ENCODE data around the gene INSM1. TPM values are rescaled to one million over a fixed set of nuclear protein-coding genes. Genes with fewer than 3 reads are reported as not detected.
A peak's percentile ranks its signal among the peaks of the same experiment; 100 is the strongest.

Gene INSM1
- total RNA-seq, 1 experiment from 2014 or later, result not detected

DNA sequence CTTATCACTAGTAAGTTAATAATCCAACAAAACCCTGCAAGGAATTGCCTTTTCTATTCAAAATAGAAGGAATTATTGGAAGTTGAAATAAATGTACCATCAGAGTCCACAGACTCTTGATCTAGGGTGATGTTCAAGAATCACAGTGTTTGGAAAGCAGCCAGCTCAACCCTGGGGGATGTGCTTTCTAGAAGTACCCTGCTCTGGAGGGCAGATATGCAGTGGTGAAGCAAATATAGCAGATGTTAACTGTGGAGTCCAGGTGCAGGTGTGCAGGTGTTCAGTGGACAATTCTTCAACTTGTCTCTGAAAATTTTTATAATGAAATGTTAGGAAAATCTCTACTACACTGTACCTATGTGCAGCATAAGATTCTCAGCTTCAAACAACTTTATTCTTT lies 9.1 kb upstream of the INSM1 start:
- no peak for DNase-seq (ENCODE audit: low spot score)
- in situ Hi-C loops (cut with HindIII; ENCODE audit: low sequenced_read_pairs), result no loop called here

DNA sequence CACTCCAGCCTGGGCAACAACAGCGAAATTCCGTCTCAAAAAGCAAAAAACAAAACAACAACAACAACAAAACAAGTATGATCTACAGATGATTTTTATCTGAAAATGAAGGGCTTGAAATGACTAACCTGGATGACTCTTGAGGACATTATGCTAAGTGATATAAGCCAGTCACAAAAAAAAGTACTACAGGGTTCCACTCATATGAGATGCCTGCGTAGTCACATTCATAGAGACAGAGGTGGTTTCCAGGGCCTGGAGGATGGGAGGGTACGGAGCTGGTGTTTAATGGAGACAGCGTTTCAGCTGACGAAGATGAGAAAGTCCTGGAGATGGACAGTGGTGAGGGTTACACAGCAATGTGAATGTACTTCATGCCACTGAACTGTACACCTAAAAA lies 8.3 kb upstream of the INSM1 start:
- DNase-seq (ENCODE audit: low spot score), result peak; percentile 22
- in situ Hi-C loops (cut with HindIII; ENCODE audit: low sequenced_read_pairs), result no loop called here

DNA sequence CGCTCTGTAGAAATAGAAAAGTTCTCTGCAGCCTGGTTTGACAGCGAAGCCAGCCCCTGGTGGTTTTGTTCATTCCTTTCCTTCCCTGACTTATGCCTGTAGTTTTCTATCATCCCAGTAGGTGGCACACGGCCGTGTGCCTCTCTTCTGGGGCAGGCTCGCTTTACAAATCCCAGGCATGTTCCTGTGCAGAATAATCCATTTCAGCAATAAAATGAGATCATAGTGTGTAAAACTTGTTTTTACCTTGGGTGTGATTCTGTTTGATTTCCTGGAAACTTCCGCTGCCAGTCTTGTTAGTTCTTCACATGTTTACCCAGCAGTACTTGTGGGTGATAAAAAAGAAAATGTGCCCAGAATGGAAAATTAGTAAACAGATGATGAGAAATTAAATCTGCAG lies 7.4 kb upstream of the INSM1 start:
- DNase-seq (ENCODE audit: low spot score), result peak; percentile 87
- in situ Hi-C loops (cut with HindIII; ENCODE audit: low sequenced_read_pairs), result no loop called here

DNA sequence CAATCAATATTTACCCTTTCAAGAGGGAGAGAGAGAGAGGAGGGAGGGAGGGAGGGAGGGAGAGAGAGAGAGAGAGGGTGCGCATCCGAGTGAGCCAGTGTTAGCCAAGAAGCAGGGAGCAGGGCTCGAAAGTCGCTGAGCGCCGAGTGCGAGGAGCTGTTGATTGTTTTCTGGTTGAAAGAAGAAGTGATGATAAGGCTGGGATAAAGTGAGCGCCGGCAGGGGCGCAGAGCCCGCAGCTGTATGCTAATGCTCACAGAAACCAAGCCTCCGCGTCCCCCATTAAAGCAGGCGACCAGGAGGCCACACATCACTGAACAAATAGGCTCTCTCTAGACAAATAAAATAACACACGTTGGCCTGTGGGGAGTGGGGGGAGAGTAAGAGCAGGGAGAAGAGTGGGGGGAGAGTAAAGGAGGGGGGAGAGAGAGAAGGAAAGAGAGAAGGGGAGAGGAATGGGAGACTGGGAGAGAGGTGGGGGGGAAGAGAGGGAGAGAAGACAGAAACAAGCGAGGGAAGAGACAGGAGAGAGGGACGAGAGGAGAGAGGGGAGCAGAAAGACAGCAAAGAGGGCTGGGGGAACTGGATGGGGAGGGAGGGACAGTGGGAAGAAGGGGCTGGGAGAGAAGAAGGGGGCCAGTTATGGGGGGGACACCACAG lies 5.0 kb upstream of the INSM1 start:
- in situ Hi-C loops (cut with HindIII; ENCODE audit: low sequenced_read_pairs), result no loop called here
- peak; percentile 81 for DNase-seq (ENCODE audit: low spot score)

DNA sequence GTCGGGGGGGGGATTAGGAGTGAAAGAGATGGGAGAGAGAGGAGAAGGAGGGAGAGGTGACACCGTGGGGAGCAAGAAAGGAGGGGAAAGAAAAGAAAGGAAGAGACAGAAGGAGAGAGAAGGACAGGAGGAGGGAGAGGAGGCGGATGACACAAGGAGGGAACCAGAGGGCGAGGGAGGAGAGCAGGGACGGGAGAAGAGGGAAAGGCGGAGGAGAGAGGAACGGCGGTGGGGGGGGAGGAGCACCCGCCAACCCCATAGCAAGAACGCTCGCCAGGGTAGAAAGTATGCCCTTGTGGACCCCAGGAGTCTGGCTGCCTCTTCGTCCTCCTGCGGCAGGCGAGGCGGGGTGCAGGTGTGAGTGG lies 4.5 kb upstream of the INSM1 start:
- peak; percentile 69 for DNase-seq (ENCODE audit: low spot score)
- in situ Hi-C loops (cut with HindIII; ENCODE audit: low sequenced_read_pairs), result no loop called here

DNA sequence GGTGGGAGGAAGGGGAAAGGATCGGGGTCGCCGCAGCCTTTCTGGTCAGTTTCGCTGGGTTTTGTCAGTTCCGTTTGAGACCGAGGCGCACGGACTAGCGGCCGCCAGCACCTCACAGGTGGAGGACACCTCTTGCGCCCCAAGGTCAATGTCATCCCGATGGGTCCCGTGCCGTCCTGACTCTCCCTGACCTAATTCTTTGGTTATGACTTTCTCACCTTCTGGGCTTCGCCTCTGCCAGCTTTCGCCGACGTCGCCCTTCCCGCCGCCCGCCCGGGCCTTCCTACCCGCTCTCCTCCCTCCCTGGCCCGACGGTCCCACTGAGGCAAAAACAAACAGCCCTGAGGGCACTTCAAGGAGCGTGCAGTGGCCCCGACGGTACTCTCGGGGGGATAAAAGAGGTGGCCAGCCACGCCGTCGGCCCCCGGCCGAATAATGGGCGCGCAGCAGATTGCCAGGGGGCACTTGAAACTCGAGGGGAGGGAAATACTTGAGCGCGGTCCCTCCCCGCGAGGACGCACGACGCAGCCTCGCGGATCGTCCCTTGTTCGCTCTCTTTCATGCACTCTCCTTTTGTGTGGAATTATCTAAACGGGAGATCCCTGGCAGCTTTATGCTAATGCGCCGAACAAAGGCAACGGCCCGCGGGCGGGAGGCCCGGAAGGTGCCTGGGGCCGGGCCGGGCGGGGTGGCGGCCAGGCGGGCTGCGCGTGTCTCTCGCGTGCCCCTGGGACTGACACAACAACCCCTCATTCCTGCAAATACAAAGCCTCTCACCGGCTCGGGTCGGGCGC lies 3.9 kb upstream of the INSM1 start:
- DNase-seq (ENCODE audit: low spot score), result no peak

DNA sequence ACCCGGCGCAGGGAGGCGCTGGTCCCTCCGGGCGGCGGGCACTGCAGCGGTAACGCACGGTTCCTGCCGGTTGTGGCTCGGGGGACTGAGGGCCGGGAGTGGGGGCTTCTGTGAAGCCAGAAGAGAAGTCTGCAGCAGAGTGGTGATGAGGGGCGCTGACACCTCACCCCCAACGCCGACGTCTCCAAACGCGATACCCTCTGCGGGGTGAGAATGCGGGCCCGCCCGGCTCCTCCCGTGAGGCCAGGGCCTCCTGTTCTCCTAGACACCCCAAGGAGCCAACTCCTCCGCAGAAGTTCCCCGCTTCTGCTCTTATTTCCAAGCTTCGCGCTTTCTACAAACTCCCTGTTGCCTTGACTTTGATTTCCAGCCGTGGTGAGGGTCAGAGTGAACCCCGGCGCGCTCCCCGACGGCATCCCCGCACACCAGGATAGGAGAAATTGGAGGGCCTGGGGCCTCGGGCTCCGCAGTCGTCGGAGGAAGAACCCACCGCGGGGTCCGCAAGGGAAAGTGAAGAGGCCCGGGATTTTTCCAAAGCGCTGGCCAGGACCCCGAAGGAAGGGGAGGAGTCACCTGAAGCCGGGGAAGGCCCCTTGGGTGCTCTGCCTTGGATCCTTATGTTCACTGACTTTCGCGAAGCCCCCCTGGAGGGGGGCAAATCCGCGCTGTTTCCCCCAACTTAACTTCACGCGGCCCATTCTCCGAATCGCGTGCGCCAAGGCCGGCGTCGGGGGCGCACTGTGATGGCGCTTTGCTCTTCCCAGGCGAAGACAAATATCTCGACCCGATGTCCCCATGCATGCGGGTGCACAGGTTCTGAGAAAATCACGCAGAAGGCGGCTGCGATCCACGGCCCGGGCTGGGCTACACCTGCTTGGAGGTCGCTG lies 3.1 kb upstream of the INSM1 start:
- DNase-seq (ENCODE audit: low spot score), result no peak
- in situ Hi-C loops (cut with HindIII; ENCODE audit: low sequenced_read_pairs), result no loop called here

More for the DNA sequence above, 3.9 kb upstream of the INSM1 start:
- in situ Hi-C loops (cut with HindIII; ENCODE audit: low sequenced_read_pairs), result no loop called here

DNA sequence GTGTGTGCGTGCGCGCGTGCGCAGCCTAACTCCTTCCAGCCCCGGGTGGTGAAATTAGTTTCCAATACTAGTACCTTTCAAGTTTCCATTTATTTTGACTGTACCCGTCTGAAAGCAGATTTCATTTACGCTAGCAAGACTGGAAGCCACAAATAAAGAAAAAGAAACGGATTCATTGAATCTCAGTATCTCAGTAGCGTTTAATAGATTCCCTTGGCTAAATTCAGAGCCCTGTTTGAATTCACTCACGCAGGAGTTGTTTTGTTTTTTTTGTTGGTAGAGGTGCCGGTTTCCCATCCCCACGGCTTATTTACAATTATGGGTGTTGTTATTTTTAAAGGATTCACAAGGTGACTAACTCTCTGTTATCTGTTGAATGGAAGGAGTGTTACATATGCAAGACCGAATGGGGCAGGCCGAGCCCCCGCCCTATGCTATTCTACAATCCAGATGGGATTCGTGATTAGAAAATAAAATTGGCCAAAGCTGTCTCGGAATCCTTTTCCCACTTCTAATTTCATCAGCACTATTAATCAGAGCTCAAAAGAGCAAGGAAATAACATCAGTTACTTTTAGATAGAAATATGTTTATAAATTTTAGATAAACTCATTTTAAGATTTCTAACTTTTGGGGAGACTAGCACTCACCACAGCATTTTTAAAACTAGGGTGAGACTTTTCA lies 2.3 kb upstream of the INSM1 start:
- peak; percentile 22 for DNase-seq (ENCODE audit: low spot score)
- in situ Hi-C loops (cut with HindIII; ENCODE audit: low sequenced_read_pairs), result no loop called here

DNA sequence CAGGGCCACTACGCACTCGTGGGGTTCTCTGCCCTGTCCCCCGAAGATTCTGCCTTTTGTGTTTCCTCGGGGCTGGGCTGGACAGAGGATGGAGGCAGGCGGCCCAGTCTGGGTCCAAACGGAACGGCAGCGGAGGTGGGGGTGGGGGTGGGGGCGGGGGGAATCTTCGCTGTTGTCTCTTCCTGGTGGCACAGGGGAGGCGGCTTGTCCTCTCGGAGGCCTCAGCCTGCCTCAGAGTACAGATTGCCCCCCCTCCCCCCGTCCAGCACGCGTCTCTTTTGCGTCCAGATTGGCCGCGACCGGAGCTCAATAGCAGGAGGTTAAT lies 1.4 kb upstream of the INSM1 start:
- in situ Hi-C loops (cut with HindIII; ENCODE audit: low sequenced_read_pairs), result no loop called here
- peak; percentile 59 for DNase-seq (ENCODE audit: low spot score)

DNA sequence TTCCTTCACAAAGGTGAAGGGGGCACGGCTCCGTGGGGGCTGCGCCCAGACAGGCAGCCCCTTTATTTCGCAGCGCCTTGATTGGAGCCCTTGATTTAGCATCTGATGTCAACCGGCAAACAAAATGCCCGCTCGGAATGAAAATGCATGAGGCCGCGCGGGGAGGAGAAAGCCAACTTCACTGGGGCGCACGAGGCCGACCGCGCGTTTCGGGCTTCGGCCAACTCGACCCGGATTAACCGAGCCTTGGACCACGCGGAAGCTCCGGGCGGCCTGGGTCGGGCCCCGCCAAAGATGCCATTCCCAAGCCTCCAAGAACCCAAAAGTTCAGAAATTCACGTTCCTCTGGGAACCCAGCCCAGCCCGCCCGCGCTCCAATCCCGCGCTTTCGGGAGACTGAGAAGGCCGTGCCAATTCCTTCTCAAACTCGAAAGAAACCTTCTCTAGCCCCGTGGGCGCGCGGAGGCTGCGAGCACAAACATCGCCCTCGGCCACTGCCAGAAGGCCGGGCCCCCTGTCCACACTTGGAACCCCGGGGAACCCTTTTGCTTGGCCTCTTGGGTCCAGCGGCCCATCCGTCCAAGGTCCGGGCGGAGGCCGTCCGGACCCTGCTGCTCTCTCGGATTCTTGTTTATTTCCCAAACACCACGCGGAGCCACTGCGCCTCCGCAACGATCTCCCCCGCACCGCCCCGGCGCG lies 879 bp upstream of the INSM1 start:
- peak; percentile 62 for DNase-seq (ENCODE audit: low spot score)
- in situ Hi-C loops (cut with HindIII; ENCODE audit: low sequenced_read_pairs), result no loop called here

DNA sequence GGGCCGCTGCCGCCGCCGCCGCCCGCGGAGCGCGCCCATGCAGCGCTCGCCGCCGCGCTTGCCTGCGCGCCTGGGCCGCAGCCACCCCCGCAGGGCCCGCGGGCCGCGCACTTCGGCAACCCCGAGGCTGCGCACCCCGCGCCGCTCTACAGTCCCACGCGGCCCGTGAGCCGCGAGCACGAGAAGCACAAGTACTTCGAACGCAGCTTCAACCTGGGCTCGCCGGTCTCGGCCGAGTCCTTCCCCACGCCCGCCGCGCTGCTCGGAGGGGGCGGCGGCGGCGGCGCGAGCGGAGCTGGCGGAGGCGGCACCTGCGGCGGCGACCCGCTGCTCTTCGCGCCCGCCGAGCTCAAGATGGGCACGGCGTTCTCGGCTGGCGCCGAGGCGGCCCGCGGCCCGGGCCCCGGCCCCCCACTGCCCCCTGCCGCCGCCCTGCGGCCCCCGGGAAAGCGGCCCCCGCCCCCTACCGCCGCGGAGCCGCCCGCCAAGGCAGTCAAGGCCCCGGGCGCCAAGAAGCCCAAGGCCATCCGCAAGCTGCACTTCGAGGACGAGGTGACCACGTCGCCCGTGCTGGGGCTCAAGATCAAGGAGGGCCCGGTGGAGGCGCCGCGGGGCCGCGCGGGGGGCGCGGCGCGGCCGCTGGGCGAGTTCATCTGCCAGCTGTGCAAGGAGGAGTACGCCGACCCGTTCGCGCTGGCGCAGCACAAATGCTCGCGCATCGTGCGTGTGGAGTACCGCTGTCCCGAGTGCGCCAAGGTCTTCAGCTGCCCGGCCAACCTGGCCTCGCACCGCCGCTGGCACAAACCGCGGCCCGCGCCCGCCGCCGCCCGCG lies 730 bp downstream of the INSM1 start:
- peak; percentile 20 for DNase-seq (ENCODE audit: low spot score)
- in situ Hi-C loops (cut with HindIII; ENCODE audit: low sequenced_read_pairs), result no loop called here

DNA sequence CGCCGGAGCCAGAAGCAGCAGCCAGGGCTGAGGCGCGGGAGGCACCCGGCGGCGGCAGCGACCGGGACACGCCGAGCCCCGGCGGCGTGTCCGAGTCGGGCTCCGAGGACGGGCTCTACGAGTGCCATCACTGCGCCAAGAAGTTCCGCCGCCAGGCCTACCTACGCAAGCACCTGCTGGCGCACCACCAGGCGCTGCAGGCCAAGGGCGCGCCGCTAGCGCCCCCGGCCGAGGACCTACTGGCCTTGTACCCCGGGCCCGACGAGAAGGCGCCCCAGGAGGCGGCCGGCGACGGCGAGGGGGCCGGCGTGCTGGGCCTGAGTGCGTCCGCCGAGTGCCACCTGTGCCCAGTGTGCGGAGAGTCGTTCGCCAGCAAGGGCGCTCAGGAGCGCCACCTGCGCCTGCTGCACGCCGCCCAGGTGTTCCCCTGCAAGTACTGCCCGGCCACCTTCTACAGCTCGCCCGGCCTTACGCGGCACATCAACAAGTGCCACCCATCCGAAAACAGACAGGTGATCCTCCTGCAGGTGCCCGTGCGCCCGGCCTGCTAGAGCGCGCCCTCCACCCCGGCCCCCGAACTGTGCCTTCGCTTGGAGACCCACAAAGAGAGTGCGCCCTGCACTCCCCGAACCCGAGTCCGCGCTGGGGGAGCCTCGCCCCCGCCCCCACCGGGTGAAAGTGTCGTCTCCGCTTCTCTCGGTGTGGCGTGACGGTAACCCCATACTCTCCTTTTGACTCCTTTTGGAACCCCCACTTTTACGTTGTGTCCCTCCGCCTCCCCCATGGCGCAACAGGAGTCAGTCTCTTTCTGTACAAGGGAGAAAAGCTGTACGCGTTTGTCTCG lies 1.6 kb downstream of the INSM1 start:
- peak; percentile 81 for DNase-seq (ENCODE audit: low spot score)
- in situ Hi-C loops (cut with HindIII; ENCODE audit: low sequenced_read_pairs), result no loop called here

DNA sequence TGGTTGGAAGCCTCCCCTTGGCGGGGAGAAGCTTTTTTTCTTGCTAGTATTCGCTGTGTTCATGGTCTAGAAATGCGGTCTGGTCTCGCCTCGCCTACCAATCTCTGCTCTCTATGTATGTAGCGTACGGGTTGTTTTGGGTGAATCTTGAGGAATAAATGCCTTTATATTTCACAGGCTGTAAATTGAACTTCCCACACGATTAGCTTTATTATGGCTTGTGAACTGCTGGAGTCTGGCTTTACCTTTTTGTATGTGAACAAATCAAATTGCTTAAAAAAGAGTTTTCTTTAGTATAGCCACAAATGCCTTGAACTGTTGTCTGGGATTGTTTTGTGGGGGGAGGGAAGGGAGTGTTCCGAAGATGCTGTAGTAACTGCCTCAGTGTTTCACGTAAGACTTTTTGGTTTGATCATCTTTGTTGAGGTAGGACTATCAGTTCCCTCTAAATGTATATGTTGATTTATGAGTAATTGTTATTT lies 2.2 kb downstream of the INSM1 start:
- in situ Hi-C loops (cut with HindIII; ENCODE audit: low sequenced_read_pairs), result no loop called here
- DNase-seq (ENCODE audit: low spot score), result peak; percentile 70

DNA sequence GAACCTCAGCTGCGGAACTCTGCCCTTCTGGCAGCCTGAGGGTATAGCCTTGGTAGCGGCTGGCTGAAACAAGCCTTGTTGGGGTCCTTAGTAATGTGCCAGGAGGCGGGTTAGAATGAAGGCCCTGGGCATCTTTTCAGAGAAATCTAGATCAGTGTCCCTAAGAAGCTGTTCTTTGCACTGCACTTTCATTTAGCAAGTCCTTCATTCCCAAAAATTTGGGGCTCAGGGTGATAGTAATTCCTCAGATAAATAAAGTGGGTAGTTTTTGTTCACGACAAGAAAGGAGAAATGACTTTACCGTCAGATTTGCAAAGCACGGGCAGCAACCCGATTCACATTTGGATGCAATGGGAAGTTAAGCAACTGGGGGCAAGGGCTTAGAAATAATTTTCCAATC lies 3.2 kb downstream of the INSM1 start:
- peak; percentile 65 for DNase-seq (ENCODE audit: low spot score)
- in situ Hi-C loops (cut with HindIII; ENCODE audit: low sequenced_read_pairs), result no loop called here

DNA sequence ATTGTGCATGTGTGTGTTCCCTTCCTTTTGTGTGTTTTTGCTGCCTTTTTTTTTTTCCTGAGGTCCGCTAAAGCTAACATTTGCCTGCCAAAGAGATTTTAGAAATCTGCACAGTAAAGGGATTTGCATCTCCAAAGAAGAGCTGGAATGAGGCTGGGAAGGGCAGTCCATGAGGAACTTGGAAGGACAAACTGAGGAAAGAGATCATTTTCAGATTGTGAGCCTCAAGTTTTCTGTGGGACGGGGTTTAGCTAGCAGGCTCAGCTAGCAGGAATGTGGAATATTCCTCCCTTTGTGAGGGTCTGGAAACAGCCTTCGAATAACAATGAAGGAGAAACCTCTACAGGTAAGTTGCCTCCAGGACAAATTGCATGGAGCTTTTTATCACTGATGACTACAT lies 3.8 kb downstream of the INSM1 start:
- in situ Hi-C loops (cut with HindIII; ENCODE audit: low sequenced_read_pairs), result no loop called here

DNA sequence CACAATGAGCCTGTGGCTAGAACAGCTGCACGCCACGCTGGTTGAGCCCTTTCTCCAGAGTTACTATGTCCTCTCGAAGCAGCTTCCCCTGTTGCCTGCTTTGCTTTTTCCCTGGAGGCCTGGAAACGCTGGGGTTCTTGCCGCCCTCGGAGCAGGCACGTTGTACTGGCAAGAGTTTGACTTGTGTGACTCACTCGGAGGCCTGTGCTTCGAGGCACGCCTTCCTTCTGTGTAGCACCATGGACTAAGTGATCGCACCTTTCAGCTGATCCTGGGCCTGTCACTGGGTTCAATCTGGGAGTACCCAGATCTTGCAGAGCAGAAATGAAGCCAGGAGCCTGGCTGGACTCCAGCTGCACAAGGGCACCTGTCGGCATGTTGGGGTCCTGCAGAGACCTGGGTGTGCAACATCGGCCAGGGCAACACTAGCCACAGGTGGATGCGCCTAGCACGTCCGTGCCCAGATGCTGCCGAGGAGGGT lies 5.2 kb downstream of the INSM1 start:
- in situ Hi-C loops (cut with HindIII; ENCODE audit: low sequenced_read_pairs), result no loop called here
- peak; percentile 50 for DNase-seq (ENCODE audit: low spot score)

More for the DNA sequence above, 3.8 kb downstream of the INSM1 start:
- peak; percentile 50 for DNase-seq (ENCODE audit: low spot score)

DNA sequence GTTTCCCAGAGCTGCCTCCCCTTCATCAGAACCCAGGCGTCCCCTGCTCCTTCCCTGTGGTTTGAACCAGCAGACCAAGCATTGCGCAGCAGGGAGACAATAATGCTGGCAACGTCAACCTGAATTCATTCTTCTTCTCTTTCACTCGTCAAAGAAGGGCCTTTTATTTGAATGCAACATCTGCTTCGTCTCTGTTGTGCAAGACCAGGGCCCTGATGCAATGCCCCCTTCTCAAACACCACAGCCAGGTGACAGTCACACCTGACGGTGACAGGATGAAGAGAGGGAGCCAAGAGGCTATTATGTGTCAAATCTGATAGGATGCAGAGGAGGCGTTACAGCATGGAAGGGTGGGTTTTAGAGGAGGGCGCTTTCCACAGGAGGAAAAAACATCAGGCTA lies 8.0 kb downstream of the INSM1 start:
- no peak for DNase-seq (ENCODE audit: low spot score)
- in situ Hi-C loops (cut with HindIII; ENCODE audit: low sequenced_read_pairs), result no loop called here

Measured in G401 (cell line).